ENCODE results near the gene SLC7A10.
A peak's percentile ranks its signal among the peaks of the same experiment; 100 is the strongest.

Gene SLC7A10

DNA sequence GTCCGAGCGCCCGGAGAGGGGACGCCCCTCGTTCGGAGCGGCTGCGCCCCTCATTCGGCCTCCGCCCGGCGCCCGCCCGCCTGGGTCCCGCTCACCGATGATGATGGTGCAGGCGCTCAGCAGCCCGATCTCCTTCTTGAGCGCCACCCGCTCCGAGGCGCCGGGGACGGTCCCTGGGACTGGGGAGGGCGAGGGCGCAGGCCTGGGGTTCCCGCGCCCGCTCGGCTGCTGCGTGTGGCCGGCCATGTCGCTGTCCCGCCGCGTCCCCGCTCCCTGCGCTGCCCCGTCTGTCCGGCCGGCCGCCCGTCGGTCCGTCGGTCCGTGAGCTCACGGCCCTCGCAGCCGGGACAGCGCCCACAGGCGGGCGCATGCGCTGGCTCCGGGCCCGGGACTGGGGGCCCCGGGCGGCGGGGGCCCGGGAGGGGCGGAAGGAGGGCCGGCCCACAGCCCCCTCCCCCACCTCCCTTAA lies at the start of gene SLC7A10:
Gene SLC7A10, minus strand, starts transcription at position 393 of the 469 bp plus-strand sequence. Its CDS starts 147 bp downstream, at position 246.
- DNase-seq: peak; percentile 37

DNA sequence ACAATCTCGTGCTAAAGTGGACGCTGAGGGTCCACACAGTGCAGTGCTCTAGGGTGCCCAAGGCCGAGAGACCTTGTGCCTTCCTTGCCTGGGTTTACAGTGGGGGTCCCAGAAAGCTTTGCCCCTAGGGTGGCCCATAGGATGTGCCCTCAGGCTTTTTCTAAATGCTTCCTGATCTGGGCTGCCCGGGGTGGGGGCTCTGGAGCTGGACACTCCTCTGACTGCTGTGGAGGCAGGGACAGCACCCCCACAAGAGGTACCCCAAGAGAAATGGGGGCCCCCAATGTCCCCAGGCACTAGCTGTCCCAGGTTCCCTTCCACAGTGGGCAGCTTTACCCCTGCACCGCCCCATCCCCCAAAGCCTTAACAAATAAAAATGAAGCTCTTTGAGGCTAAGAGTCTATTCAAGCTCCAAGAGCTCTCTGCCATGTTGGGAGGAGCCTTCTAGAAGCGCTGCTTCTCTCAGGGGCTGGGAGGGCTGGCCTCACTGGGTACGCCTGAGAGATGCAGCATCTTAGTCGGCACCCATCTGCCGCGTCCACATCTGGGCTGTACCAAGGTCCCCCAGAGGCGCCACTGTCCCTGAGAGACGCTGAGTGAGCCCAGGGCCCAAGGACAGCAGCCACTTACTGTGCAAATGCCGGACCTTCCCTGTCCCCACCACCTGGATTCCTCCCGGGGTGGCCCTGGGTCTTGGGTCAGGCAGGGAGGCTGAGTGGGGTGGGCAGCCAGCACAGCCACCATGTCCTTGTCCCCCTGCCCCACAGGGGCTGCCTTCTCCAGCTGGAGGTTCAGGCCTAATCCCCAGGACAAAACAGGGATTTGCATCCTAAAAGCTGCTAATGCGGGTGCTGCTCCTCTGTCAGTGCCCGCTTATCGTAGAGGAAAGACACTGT lies 49.3 kb upstream of the SLC7A10 start:
- no peak for DNase-seq

DNA sequence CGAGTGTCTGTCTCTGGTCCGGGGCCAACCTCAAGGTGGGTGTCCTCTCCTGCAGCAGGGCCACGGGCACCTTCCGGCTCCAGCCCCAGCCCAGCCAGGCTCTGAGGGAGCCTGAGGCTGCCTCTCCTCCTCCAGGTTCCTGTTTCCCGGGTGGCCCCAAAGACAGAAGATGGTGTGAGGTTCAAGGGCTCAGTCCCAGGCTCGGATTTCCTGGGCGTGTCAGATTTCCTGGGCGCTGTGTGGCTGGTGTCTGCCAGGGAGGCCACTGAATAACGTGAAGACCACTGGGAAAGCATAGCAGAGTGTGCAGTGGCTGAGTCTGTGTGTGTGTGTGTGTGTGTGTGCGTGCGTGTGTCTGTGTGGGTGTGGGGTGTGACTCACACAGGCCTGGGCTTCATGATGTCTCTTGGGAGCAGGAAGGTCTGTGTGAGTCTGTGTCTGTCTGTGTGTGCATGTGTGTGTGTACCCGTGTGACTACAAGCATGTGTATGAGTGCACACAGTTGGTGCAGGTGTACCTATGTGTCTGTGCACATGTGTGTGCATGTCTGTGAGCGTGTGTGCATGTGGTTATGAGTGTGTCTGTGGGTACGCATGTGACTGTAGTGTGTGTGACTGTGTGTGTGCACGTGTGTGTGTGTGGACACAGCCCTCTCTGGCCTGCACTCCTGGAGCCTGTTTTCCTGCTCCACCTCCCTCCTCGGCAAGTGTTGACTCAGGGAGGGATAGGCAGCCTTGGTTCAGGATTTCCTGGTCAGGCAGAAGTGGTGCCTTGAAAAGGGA lies 48.4 kb upstream of the SLC7A10 start:
- DNase-seq: peak; percentile 44

DNA sequence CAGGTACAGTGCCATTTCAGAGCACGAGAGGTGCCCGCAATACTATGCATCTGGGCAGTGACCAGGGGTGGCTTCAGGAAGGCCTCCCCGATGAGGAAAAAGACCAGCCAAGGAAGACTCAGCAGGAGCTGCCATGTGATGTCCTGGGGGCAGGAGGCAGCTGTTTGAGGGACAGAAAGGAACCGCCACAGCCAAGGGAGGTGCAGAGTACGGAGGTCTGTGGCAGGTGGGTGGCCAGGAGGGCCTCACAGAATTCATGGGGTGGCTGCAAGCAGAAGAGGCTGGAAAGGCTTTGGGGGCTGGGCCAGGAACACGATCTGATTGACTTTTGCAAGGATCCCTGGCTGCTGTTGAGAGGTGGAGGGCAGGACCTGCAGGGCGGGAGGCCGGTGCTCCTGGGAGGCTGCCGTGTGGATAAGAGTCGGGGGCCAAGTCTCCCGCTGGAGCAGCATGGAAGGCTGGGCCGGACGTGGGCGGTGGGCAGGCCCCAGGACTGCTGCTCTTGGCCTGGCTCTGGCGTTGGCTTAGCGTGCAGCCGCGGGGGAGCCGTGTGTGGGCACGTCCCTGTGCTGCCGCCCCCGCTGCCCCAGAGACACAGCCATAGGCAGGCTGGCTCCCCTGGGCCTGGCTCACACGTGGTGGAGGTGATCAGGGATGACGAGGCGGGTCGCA lies 47.6 kb upstream of the SLC7A10 start:
- no peak for DNase-seq

DNA sequence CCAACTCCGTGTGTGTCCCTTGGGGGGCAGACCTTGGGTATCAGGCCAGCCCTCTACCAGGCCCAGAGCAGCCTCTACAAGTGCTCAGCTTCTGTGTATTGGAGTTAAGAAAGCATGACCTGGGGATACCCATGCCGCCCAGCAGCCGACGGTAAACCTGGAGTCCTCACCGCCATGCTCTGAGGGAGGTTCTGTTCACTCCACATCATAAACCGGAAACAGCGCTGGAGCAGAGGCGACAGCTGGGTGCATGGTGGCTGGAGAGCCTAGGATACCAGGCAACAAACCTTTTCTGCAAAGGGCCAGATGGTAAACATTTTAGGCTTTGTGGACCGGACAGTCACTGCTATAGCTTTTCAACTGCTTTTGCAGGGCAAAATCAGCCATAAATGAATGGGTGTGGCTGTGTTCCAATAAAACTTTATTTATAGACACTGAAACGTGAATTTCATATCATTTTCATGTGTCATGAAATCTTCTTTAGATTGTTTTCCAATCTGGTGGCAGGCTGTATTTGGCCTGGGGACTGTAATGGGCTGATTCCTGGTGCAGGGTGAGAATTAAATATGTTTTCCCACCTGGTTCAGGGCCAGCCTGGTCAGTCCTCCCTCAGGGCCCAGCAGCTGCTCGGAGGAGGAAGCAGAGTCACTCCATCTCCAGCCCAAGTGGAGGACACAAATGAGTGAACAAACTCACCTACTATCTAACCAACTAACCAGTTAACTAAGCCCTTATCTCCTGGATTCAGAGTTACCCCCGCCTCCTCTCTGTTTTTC lies 45.8 kb upstream of the SLC7A10 start:
- DNase-seq: no peak

DNA sequence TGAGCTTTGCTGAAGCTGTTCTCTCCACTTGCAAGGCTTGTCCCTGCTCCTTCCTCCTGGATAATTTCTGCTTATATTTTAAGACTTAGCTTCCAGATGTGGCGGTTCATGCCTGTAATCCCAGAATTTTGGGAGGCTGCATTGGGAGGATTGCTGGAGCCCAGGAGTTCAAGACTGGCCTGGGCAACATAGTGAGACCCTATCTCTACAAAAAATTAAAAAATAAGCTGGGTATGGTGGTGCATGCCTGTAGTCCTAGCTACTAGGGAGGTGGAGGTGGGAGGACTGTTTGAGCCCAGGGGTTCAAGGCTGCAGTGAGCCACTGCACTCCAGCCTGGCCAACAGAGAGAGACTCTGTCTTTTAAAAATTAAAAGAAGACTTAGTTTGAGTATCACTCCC lies 45.1 kb upstream of the SLC7A10 start:
- no peak for DNase-seq

DNA sequence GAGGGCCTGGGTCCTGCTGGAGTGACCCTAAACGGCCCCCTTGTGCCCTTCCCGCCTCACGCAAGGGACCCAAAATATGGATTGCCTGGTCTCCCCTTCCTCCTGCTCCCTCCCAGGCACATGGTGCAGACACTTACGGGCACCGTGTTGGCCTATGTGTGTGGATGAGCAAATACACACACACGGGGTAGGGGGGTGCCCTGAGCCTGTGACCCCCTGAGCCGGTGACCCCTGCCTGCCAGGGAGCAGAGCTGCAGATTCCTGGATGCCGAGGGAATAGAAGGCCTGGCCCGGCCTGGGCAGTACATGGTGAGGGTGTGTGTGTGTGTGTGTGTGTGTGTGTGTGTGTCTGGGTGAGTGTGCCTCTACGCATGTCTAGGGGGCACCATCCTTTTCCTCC lies 43.4 kb upstream of the SLC7A10 start:
- DNase-seq: no peak

DNA sequence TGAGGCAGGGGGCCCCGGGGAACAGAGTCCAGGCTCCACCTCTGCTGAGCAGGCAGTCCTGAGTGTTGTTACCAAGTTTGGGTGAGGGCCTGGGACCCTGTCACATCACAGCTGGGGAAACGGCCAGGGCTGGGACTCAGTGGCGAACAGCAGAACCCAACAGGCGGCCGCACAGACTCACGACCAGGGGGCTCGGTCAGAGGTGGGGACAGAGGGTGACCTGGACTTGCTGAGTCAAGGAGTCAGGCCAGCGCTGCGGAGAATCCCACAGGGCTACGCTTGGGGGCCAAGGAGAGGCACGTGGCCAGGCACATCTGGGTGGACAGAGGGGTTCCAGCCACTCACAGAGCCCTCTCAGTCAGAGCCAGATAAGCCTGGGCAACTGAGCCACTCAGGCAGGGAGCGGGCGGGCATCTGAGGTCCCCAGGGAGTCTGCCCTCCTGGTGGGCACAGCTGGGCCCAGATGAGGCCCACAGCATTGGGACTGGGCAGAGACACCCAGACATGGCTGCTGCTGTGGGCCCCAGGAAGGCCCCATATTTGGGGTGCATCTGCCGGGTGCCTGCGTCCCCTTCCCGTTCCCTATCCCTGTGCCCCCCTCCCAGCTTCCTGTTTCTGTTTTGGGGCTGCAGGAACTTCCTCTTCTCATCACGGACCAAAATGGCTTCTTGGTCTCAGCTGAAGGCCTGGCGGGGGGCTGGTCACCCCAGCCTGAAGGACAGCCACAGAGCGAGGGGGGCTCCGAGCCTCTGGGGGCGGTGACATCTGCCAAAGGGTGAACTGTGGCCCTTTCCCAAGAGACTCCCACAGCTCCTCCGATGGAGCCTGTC lies 42.7 kb upstream of the SLC7A10 start:
- no peak for DNase-seq

DNA sequence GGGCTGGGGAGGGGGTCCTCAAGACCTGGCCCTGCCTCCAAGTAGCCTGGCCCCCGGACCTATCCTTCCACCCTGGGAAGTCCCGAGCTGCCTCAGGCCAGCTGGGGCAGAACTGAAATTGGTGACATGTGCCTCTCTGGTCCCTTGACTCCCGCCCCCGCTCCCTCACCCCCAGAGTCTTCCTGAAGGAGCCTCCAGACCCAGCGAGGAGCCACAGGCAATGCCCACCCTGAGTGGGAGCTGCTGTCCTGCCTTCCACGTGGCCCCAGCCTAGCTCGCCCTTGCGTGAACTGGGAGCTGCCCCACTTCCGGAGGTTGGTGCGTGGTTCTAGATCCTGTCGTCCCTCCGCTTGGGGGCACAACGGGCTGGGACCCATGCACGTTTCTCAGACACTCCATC lies 42.1 kb upstream of the SLC7A10 start:
- no peak for DNase-seq

DNA sequence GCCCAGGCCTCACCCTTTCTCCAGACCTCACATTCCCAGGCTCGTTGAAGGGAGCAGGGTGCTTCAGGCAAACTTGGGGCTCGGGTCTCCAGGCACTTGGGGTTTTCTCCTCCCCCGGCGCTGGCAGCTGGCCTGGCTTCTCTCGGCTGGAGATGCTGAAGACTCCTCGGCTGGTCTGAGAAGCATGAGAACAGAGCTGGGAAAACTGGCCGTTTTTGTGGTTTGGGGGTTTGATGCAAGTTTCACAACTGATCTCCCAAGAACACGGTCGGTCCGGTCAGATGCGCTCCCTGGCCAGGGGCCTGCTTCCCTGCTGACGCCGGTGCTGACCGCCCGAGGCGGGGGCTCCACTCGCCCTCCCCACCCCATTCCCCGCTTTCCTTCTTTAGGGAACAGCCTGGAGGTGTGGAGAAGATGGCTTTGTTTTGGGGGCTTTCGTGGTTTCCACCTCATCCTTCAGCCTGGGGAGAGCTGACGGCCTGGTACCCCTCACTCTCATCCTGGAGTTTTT lies 41.4 kb upstream of the SLC7A10 start:
- DNase-seq: no peak

DNA sequence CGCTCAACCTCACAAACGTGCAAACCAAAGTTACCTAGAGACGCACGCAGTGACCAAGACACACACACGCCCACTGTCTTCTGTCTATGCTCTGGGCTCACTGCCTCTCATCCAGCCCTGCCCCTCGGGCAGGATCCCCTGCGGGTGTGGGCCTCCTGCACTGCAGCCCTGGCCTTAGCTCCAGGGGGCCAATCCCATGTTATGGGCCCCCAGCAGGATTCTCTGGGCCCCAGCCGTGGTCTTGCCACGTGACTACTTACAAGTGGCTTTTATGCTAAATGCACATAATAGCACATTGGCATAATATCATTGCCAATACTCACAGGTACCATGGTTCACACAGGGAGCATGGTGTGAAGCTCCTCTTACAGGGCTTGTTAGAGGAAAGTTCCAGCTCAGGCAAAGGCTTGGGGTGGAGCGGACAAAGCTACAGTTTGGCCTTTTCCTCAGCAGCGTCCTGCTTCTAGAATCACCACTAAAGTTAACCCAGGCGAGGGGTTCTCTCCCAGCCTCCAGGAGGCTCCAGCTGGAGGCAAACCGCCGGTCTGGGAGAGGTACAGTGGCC lies 39.3 kb upstream of the SLC7A10 start:
- no peak for DNase-seq

DNA sequence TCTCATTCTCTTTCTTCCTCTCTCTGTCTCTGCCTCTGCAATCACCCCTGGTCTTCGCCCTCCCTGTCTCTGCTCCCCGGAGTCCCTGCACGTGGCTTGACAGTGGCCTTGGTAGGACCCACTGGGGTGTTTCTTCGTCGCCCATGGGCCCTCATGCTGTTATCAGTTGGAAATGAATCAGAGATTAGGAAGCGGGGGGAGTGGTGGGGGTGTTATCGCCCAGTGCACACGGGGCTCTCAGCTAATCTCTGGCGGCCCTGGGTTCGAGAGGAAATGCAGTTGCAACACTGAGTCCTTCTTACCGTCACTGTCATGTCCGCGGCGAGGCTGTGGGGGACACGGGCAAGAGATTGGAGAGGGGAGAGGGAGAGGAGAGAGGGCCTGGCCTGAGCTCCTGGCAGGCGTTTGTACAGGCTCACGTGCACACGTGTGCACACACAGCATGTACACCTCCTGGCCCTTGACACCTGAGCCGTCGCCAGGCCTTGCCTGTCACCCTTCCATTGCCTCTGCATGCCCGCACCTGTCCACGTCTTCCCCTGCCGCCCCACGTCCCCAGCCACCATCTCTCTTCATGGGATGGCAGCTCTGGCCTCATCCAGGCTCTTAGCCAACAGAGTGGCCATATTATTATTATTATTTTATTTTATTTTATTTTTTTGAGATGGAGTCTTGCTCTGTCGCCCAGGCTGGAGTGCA lies 37.8 kb upstream of the SLC7A10 start:
- no peak for DNase-seq

DNA sequence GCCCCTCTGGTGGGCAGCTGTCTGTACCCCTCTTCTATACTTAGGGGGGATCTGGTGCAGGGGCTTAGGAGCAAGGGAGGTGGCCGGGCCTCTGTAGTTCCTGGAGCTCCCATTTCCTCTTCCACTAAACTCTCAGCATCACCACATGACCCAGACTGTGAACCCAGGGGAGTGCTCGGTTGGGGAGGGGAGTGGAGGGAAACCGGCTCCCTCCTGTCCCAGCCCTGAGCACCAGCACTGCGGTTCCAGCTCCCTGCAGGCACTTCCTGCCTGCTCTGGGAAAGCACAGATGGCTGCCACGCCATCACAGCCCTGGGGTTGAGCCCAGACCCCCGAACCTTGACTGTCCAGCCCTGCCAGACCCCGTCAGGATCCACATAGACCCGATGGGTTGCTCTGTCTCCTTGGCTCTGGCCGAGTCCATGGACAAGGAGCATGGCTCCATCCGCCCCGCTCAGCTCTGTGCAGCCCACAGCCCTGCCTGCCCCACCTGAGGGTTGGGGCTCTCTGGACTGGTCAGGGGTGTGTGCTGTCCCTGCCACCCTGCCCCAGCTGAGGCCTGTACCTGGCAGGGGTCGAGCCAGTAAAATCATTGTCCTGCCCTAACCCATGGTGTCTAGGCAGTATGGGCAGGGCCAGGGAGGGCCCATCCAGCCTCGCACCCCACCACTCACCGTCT lies 36.0 kb upstream of the SLC7A10 start:
- no peak for DNase-seq

DNA sequence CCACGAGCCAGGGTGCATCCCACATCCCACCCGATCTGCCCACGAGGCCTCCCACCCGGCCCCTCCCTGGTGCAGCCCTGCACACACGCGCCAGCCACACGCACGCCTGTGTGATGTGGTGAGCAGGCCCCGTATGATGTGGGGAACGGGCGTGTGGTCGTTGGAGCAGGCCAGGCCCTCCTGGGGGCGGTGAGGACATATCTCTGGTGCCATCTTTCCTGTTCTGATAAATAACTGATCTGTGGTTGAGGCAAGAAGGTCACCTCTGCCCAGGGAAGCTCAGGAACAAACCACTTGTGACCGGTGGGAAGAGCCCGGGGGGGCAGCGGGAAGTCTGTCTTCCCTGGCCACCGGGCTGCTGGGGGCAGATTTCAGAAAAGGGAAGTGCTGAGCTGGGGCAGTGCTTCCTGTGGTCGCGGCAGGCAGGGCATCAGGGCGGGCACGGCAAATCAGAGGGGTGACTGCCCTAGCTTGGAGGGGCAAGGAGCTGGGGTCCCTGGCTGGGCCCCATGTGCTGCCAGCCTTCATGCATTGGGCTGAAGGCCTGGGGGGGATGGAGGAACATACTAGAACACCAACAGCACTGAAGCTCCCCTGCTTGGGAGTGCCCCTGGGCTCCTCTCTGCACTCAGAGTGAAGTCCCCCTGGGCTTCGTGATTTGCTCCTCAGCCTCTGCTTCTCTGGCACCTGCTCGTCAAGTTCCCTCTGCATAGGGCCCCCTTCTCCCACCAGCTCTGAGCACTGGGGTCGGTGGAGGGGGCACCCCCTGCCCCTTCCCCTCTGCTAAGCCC lies 35.2 kb upstream of the SLC7A10 start:
- no peak for DNase-seq

DNA sequence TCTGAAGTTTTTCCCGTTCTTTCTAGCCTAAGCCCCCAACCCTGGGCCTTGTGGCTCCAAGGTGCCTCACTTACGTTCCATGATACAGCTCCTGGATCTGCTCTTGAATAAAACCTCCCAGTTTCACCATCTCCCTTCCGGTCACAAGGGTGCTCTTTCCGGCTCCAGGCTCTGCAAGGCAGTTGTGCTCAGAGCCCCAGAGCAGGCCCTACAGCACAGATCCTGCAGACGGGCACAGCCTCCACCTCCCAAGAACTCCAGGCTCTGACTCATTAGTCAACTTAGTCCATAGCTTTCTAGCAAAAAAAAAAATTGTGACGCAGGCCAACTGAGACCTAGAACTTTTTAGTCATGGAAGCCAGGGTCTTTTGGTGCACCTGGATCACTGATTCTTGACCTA lies 33.9 kb upstream of the SLC7A10 start:
- DNase-seq: no peak

DNA sequence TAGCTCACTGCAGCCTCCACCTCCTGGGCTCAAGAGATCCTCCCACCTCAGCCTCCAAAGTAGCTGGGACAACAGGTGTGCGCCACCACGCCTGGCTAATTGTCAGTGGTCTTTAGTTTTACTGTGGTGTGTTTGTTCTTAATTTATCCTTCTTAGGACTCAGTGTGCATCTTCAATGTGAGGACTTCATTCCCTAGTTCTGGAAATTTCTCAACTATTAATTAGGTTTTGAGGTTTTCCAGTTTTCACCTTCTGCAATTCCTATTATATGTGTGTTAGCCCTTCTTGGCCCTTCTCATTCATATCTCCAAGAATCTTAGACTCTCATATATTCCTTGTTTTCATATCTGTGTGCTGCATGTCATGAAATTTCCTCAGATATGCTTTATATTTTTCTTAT lies 32.2 kb upstream of the SLC7A10 start:
- no peak for DNase-seq

DNA sequence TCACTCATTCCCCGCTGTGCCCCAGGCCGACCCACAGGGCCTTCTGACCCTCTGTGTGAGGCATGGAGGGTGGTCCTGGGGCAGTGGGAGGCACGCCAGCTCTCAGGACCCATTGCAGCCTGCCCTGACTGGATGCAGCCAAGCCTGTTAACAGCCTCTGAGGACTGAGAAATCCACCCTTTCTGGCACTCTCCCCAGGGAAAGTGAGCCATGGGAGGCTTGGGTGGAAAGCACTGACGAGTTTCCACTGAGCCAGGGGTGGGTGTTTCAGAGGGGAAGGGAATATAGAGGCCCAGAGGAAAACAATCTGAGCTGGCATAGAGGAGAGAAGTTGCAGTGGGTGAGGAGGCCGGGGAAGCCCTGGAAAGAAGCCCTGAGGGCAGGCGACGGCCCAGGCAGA lies 30.6 kb upstream of the SLC7A10 start:
- DNase-seq: peak; percentile 23

DNA sequence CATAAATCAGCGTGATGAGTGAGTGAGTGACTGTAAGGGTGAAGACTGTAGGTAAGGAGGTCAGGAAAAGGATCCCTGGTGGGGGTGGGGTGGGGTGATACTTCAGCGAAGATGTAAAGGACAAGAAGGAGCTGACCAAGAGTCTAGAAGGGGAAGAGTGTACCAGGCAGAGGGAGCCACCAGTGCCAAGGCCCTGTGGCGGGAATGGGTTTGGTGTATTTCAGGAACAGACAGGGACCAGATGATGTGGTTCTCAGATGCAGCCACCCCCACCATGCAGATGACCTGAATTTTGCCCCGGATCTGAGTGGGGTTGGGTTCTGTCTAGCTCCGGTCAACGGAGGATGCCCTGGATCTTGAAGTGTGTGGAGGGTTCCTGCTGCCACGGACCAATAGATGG lies 30.1 kb upstream of the SLC7A10 start:
- no peak for DNase-seq

DNA sequence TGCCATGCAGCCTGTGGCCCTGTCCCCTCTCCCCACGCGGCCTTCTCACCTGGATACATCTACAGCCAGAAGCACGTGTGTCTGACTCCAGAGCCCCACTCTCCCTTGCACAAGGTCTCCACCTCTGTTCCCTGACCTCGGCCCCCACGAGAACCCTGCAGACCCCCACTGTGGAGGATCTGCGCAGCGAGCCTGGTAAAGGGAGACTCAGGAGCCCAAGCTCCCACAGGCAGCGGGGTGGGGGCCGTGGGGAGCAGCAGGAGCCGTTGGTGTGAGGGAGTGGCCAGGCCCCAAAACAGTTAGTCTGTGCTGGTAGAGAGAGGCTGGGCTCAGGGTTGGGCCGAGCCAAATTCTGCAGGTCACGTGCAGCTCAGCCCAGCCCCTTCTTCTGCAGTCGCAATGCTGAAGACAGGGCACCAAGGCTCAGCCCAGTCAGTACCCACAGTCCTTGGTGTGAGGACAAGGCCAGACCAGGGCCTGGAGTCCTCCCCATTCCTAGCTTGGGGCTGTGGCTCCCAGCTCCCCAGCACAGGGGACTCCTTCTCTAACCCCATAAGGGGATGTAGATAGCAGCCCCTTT lies 28.7 kb upstream of the SLC7A10 start:
- no peak for DNase-seq
